ENCODE data around the gene PMM1. TPM values are rescaled to one million over a fixed set of nuclear protein-coding genes. Genes with fewer than 3 reads are reported as not detected.
A peak's percentile ranks its signal among the peaks of the same experiment; 100 is the strongest.

The PMM1 gene
- total and polyA plus RNA-seq, 2 of the 13 experiments (the other 11 are each of a cell fraction or from before 2014, with no cell fraction given) = 17.8 to 95.6 TPM

DNA sequence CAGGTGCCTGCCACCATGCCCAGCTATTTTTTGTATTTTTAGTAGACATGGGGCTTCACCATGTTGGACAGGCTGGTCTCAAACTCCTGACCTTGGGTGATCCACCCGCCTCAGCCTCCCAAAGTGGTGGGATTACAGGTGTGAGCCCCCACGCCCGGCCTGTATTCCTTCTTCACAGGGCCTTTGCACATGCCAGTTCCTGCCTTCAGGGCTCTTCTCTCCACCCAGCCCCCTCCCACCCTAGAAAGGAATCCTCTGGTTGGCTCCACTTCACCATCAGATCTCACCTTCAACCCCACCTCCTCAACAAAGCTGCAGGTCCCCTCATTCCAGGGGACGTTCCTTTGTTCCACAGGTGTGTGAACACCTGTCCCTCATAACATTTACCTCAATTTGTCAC is 47.4 kb downstream of the PMM1 start:
- in situ Hi-C loops (cut with HindIII; ENCODE audit: extremely low pct_ligation_motif_present, low pct_unique_long_range_greater_than_20kb) = no loop called here
- intact Hi-C loops (cut with micrococcal nuclease; ENCODE audit: unreplicated experiment) = no loop called here
- ChIA-PET POLR2A (interaction anchor here (0.7 to 0.9 kb wide), 2 partner anchors 72 to 166 kb away, joined by 3 read pairs; no protein-coding TSS in a partner anchor), CTCF (ENCODE audit: low intra/inter-chr PET ratio, low total read pairs) (interaction anchor here (2.4 kb wide), 1 partner anchor 34 kb away, joined by 21 read pairs; no protein-coding TSS in a partner anchor)
- Histone ChIP-seq H3K27me3 (ENCODE audit: control insufficient read depth in 1 of 2, insufficient read depth in 2 of 2, low read length in 2 of 2) (no peaks in the 10 kb centered on the region), H3K9ac (ENCODE audit: insufficient read depth, low read depth, low read length) (no peak overlapping the region), H4K20me1 (ENCODE audit: insufficient read depth, low read length) (no peaks in the 10 kb centered on the region; the same call in 1 of the 2 replicates), H3K4me3 (replicated peaks in 1 of 3; ENCODE audit: insufficient read depth in 1 of 3, low read depth in 2 of 3, low read length in 3 of 3) (no peak overlapping the region; a peak in 1 of 6 replicates), H3K9me3 (ENCODE audit: low read length) (no peaks in the 10 kb centered on the region), H2AFZ (ENCODE audit: low read length) (no peak overlapping the region), H3K4me1 (ENCODE audit: insufficient read depth, low read length) (peaks cover 62% of the 10 kb centered on the region), H3K36me3 (replicated peaks in 1 of 2; ENCODE audit: control insufficient read depth in 1 of 2, insufficient read depth in 2 of 2, low read length in 2 of 2) (peaks cover 5 to 23% of the 10 kb centered on the region in 2 experiments; a peak in 2 of 5 replicates), H3K27ac (ENCODE audit: extremely low read length, insufficient read depth, low read length) (no peak overlapping the region), H3K79me2 (ENCODE audit: insufficient read depth, low read length) (peaks cover 42% of the 10 kb centered on the region), H3K4me2 (ENCODE audit: low read depth, low read length) (peak overlapping the region; percentile 78)
- ATAC-seq = no peak
- WGBS (ENCODE audit: low lambda C conversion rate) = 83% methylated on average over 4 of the region's 4 CpGs
- FAIRE-seq = no peak
- DNase-seq (ENCODE audit: low spot score) = no peak
- BruUV-seq (replicated peaks) = no TSS peak
- TF ChIP-seq PCBP1 (IDR thresholded peaks at IDR 0.05; ENCODE audit: borderline replicate concordance, low read depth, low read length) (no peak), NFRKB (IDR thresholded peaks at IDR 0.05) (no peak), HES4 (CRISPR knock-in tag; IDR thresholded peaks at IDR 0.05; ENCODE audit: borderline replicate concordance) (no peak), SPEN (CRISPR knock-in tag; IDR thresholded peaks at IDR 0.05; ENCODE audit: low read depth) (no peak), ZNF562 (CRISPR knock-in tag; IDR thresholded peaks at IDR 0.05; ENCODE audit: borderline replicate concordance) (no peak), NR2F2 (IDR thresholded peaks at IDR 0.05; ENCODE audit: borderline replicate concordance, low read depth) (no peak), U2AF1 (optimal IDR thresholded peaks at IDR 0.05; ENCODE audit: low read depth, low read length) (no peak), TBL1XR1 (IDR thresholded peaks at IDR 0.05; ENCODE audit: borderline replicate concordance, low read length, partially characterized antibody) (no peak), ARNT2 (CRISPR knock-in tag; IDR thresholded peaks at IDR 0.05; ENCODE audit: low read depth) (no peak), RAD51 (IDR thresholded peaks at IDR 0.05; ENCODE audit: borderline replicate concordance) (no peak), ETV5 (CRISPR knock-in tag; IDR thresholded peaks at IDR 0.05; ENCODE audit: borderline replicate concordance) (no peak)
- TF ChIP-seq, protein P1, sequence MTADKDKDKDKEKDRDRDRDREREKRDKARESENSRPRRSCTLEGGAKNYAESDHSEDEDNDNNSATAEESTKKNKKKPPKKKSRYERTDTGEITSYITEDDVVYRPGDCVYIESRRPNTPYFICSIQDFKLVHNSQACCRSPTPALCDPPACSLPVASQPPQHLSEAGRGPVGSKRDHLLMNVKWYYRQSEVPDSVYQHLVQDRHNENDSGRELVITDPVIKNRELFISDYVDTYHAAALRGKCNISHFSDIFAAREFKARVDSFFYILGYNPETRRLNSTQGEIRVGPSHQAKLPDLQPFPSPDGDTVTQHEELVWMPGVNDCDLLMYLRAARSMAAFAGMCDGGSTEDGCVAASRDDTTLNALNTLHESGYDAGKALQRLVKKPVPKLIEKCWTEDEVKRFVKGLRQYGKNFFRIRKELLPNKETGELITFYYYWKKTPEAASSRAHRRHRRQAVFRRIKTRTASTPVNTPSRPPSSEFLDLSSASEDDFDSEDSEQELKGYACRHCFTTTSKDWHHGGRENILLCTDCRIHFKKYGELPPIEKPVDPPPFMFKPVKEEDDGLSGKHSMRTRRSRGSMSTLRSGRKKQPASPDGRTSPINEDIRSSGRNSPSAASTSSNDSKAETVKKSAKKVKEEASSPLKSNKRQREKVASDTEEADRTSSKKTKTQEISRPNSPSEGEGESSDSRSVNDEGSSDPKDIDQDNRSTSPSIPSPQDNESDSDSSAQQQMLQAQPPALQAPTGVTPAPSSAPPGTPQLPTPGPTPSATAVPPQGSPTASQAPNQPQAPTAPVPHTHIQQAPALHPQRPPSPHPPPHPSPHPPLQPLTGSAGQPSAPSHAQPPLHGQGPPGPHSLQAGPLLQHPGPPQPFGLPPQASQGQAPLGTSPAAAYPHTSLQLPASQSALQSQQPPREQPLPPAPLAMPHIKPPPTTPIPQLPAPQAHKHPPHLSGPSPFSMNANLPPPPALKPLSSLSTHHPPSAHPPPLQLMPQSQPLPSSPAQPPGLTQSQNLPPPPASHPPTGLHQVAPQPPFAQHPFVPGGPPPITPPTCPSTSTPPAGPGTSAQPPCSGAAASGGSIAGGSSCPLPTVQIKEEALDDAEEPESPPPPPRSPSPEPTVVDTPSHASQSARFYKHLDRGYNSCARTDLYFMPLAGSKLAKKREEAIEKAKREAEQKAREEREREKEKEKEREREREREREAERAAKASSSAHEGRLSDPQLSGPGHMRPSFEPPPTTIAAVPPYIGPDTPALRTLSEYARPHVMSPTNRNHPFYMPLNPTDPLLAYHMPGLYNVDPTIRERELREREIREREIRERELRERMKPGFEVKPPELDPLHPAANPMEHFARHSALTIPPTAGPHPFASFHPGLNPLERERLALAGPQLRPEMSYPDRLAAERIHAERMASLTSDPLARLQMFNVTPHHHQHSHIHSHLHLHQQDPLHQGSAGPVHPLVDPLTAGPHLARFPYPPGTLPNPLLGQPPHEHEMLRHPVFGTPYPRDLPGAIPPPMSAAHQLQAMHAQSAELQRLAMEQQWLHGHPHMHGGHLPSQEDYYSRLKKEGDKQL (CRISPR knock-in tag; IDR thresholded peaks at IDR 0.05; ENCODE audit: low read depth) = no peak
- TF ChIP-seq, protein P2, sequence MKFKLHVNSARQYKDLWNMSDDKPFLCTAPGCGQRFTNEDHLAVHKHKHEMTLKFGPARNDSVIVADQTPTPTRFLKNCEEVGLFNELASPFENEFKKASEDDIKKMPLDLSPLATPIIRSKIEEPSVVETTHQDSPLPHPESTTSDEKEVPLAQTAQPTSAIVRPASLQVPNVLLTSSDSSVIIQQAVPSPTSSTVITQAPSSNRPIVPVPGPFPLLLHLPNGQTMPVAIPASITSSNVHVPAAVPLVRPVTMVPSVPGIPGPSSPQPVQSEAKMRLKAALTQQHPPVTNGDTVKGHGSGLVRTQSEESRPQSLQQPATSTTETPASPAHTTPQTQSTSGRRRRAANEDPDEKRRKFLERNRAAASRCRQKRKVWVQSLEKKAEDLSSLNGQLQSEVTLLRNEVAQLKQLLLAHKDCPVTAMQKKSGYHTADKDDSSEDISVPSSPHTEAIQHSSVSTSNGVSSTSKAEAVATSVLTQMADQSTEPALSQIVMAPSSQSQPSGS (CRISPR knock-in tag; IDR thresholded peaks at IDR 0.05) = no peak

Data from HepG2 (cell line).